CD4-positive, alpha-beta T cell treated with Interleukin-17A for 4 hours (primary cell): ENCODE results near the gene PUSL1.

Source experiments
- DNase-seq: peaks from one replicate; pipeline ENCODE4 v3.0.0-alpha.2; 2020; ENCODE audit warnings: mixed read lengths

Gene PUSL1

DNA sequence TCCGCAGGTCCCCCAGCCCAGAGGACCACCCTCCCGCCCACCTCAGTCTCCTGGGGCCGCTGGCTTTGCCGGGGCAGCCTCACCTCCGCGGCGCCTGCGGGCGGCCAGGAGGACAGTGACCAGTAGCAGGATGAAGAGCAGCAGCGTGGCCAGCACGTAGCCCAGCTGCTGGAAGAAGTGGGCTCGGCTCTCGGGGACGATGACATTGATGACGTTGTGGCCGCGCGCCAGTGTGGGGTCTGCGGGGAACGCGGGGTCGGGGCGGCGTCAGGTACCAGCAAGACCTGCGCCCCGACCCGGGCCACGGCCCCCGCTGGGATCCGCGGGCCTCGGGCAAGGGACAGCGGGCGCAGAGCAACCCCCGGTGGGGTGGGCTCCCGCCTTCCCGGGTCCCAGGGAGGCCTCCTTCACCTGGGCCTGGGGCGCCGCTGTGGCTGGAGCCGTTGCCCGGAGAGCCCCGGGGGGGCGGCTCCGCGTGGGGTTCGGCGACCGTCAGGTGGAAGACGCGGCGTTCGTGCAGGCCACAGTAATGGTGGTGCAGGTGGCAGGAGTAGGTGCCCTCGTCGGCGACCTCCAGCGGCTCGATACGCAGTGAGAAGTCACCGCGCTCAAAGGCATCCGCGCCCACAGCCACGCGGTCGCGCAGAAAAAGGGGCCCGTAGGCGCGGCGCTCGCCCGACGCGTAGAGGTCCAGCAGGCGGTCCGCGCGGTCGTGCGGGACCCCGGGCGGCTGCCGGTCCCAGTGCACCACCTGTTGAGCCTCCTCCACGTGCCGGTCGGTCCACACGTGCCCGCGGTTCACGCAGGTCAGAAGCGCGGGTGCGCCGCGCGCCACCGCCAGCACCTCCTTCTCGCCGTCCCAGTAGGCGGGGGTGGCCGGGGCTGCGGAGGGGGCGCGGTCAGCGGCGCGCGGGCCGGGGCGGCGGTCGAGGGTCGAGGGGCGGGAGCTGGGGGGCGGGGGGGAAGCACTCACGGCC, 46.2 kb downstream of the PUSL1 start:
- peak; percentile 43 for DNase-seq

DNA sequence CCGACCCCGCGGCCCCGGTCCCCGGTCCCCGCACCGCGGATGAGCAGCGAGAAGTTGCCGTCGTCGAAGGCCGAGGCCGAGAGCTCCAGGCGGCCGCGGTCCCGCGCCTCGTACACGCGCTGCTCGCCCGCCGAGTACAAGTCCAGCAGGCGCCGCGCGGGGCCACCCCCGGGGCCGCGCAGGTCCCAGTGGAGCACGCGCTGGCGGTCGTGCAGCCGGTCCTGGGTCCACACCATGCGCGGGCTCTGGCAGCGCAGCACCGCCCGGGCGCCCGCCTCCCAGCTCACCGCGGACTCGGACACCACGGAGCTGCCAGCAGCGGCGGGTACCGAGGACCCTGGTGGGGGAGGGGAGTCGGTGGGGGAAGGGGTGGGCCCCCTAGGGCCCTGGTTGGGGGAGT, 47.0 kb downstream of the PUSL1 start:
- no peak for DNase-seq

DNA sequence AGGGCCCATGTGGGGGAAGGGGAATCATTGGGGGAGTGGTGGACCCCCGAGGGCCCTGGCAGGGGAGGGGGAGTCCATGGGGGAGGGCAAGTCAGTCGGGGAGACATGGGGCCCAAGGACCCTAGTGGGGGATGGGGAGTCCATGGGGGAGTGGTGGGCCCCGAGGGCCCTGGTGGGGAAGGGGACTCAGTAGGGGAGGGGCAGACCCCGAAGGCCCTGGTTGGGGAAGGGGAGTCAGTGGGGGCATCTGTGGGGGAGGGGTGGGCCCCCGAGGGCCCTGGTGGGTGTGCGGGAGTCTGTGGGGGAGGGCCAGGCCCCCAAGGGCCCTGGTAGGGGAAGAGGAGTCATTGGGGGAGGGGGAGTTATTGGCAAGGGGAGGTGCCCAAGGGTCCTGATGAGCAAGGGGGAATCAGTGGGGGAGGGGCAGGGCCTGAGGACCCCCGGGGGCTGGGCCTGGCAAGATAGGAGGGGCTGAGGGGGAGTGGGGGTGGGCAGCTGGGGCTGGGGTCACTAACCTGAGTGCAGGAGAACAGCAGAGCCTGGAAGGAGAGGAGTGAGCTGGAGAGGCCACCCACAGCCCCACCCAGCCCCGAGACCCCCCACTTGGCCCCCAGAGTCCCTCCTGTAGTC, 47.9 kb downstream of the PUSL1 start:
- DNase-seq: no peak

DNA sequence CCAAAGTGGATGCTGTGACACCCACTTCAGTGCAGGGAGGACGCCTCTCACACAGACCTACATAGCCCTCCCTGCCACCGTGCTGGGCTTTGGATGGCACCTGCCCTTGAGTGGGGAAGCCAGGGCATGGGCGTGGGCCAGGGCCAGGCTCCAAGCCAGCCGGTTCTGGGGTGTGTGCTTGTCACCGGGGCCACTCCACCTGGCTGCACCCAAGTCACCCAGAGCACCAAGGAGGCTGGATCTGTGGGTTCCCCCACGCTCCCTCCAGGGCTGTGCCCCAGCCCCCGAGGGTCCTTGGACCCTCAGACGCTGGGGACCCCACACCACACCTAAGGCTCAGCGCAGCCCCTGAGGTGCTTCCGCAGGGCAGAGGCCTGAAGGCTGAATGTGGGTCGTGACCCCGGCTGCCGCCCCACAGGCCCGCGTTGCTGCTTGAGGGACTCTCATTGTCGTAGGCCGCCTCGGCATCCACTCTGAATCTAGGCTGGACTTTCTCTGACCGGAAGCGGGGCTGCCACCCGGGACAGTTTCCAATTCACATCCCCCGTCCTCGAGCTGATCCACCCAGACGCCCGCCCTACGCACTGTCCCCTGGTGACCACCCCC, 48.5 kb downstream of the PUSL1 start:
- no peak for DNase-seq

DNA sequence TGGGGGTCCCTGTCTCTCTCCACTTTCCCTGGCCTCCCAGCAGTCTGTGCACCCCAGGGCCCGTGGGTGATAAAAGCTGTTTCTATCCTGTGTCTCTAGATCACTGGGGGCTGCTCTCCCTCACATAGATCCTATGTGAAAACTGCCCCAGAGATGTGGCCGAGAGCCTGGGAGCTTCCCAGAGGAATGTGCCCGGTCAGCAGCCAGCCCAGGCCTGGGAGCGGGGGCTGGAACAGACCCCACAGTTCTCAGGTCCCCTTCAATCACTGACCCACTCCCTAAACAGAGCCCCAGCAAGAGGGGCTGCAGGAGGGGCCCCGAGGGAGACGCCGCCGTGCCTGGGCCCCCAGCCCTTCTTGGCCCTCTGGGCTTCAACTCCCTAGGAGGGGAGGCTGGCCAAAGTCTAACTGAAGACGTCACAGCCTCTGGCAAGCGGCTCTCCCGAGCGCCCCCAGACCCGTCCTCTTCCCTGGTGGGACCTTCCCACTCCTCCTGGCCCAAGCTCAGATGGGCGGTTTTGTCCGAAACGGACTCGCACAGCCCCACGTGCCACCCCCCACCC, 49.6 kb downstream of the PUSL1 start:
- DNase-seq: no peak

DNA sequence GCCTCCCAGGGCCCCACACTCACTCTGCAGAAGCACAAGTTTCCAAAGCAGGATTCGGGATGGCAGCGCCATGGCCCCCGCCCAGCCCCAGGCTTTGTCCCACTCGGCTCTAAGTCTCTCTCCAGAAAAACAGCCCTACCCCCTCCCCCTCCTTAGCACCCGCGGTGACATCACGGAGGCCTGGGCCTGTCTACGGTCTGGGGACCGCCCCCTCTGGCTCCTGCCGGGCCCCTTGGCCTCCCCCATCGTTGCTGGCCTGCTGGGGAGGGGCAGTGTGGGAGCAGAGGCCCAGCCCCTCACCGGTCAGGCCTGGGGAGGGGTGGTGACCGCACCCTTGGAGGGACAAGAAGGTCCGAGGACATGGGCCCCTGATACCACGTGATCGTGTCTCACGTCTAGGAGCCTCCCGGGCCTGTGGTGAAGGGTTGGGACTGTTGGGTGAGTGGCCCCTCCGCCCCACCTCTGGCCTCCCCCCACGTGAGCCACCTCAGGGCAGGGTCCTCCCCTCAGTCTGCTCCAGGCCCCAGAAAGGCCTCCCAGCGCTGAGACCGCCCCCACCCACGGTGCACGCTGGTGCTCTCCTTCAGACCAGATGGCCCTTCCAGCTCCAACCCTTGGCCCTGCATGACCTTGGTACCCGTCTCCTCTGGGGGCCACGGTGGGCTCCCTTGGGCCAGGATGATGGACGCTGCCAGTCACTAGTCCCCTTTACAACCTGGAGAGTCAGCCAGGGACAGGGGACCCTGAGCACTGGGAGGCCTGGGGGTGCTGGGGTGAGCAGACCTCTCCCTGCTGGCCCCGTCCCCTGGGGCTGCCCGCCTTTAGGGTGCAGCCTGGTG, 50.3 kb downstream of the PUSL1 start, which contains the start of gene MXRA8:
Gene MXRA8, minus strand, starts transcription at position 123 of the 839 bp plus-strand sequence. Its CDS starts 51 bp downstream, at position 72.
- DNase-seq: no peak

DNA sequence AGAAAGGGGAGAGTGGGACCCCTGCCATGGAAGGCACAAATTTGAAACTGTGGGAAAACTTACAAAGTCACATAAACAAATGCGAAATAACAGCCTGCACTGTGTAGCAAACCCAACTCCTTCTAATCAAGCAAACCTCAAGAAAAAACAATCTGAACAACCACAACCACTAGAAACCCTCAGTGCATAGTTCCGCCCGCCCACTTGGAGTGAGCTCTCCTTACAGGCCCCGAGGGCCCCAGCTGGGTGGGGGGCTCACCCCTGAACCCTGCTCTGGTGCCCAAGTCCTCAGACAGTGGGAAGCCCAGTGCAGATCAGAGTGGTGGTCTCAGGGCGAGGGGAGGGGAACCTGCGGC, 50.9 kb downstream of the PUSL1 start:
- DNase-seq: no peak

DNA sequence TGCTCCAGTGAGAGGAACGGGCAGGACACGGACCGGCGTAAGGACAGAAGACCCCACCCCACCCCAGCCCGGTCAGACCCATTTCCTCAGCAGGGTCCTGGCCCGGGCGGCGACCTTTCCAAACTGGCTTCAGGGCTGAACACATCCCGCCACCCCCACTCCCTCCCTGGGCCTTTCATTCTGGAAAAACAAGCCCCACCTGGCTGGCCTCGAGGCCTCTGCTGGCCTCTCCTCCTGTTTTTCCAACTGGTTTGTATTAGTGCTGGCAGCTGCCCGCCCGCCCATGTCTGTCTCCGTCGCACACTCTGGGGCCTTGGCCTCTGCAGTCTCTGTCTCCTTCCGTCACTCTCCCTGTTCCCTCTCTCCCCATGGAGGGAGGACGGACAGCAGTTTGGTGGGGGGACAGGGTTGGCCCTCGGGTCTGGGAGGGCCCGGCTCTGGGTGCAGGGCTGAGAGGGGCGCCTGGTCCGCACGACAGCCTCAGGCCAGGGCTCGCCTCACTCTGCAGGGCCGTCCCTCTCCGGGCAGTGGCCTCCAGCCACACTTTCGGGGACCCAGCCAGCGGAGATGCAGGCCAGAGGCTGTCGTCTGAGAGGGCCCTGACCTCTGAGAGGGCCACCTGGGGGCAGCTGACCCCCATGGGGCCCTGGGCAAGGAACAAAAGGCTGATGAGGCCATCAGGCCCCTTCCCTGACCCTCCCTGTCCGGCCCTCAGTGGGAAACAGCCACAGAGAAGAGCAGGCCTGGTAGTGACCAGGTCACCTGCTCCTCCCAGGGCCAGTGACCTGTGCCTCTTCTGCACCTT, 51.5 kb downstream of the PUSL1 start:
- no peak for DNase-seq

DNA sequence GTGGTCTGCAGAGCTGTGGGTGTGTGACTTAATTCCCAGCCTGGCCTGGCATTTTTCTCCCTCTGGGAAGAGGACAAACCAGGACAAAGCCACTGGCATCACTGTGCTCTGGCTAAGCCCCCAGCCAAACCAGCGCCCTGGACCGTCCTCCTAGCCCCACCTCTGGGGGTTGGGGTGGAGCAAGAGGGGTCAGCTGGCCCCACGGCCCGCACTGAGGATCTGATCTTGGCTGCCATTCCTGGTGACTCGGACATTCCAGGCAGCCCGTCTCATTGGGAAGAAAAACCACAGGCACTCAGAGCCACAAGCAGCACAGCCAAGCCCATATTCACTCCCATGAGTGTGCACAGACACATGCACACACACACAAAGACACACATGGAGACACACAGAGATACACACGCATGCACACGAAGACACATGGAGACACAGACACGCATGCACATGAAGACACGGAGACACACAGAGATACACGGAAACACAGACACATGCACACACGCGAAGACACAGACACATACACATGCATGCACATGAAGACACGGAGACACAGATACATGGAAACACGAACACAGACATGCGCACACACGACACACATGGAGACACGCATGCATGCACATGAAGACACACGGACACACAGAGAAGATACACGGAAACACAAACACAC, 52.2 kb downstream of the PUSL1 start:
- DNase-seq: no peak
